ENCODE results near the gene UQCRFS1. TPM values are rescaled to one million over a fixed set of nuclear protein-coding genes. Genes with fewer than 3 reads are reported as not detected.
A peak's percentile ranks its signal among the peaks of the same experiment; 100 is the strongest.

UQCRFS1 gene
- total and polyA plus RNA-seq, 12 donors: 13.0 to 131 (median 54.4) TPM

- Histone ChIP-seq H3K36me3 (replicated peaks in 1 of 2) (no peaks in the 10 kb centered on the region), H3K4me1 (replicated peaks in 1 of 2) (no peaks in the 10 kb centered on the region), H3K4me3 (no peak overlapping the region), H3K27ac (no peak overlapping the region), H3K27me3 (no peaks in the 10 kb centered on the region), H3K9me3 (replicated peaks in 1 of 3) (peaks cover 0 to 14% (median 10%) of the 10 kb centered on the region in 3 donors)
- intact Hi-C loops (cut with DNase I): no loop called here
- 81 to 89% (median 87%) methylated on average over 2 of the region's 2 CpGs for WGBS, 4 donors
- DNase-seq: no peak
- no peak for TF ChIP-seq CTCF (IDR thresholded peaks at IDR 0.05)
- TF ChIP-seq POLR2A (IDR thresholded peaks at IDR 0.05): no peak
These were observed 40.6 kb downstream of the UQCRFS1 start for GRCh38 chr19:29172302-29172701.

GRCh38 chr19:29171525-29171924, 41.4 kb downstream of the UQCRFS1 start:
- no peak overlapping the region for H3K27ac ChIP-seq
- H3K36me3 ChIP-seq (replicated peaks in 1 of 2): no peaks in the 10 kb centered on the region
- H3K4me3 ChIP-seq: no peak overlapping the region
- 54 to 70% (median 64%) methylated on average over 2 of the region's 2 CpGs for WGBS, 4 donors
- TF ChIP-seq POLR2A (IDR thresholded peaks at IDR 0.05) (no peak), CTCF (IDR thresholded peaks at IDR 0.05) (no peak)
- peaks cover 0 to 6% (median 5%) of the 10 kb centered on the region in 3 donors for H3K9me3 ChIP-seq (replicated peaks in 1 of 3)
- H3K27me3 ChIP-seq: no peaks in the 10 kb centered on the region
- DNase-seq: no peak
- H3K4me1 ChIP-seq (replicated peaks in 1 of 2): no peaks in the 10 kb centered on the region
- intact Hi-C loops (cut with DNase I): no loop called here

- intact Hi-C loops (cut with DNase I): no loop called here
- H3K4me3 ChIP-seq: no peak overlapping the region
- H3K27ac ChIP-seq: no peak overlapping the region
- 46 to 75% (median 58%) methylated on average over 1 of the region's 1 CpG for whole genome bisulfite sequencing, 4 donors
- H3K36me3 ChIP-seq (replicated peaks in 1 of 2): no peaks in the 10 kb centered on the region
- TF ChIP-seq POLR2A (IDR thresholded peaks at IDR 0.05): no peak
- TF ChIP-seq CTCF (IDR thresholded peaks at IDR 0.05): no peak
- H3K9me3 ChIP-seq (replicated peaks in 1 of 3): no peaks in the 10 kb centered on the region
- no peak for DNase-seq
- no peaks in the 10 kb centered on the region for H3K27me3 ChIP-seq
- H3K4me1 ChIP-seq (replicated peaks in 1 of 2): no peaks in the 10 kb centered on the region
These were observed 42.4 kb downstream of the UQCRFS1 start for GRCh38 chr19:29170554-29170953.

GRCh38 chr19:29162694-29163093, 50.3 kb downstream of the UQCRFS1 start:
- H3K27ac ChIP-seq: no peak overlapping the region
- peak in 4 of 7 donors; percentile 11 to 25 (median 18) for DNase-seq
- no peak for TF ChIP-seq CTCF (IDR thresholded peaks at IDR 0.05)
- no peak for TF ChIP-seq POLR2A (IDR thresholded peaks at IDR 0.05)
- H3K27me3 ChIP-seq: no peaks in the 10 kb centered on the region
- peaks cover 0 to 4% of the 10 kb centered on the region in 2 donors for H3K4me1 ChIP-seq (replicated peaks in 1 of 2)
- no peaks in the 10 kb centered on the region for H3K9me3 ChIP-seq (replicated peaks in 1 of 3)
- H3K36me3 ChIP-seq (replicated peaks in 1 of 2): no peaks in the 10 kb centered on the region
- H3K4me3 ChIP-seq: no peak overlapping the region
- 10 to 23% (median 13%) methylated on average over 3 of the region's 3 CpGs for WGBS, 4 donors
- intact Hi-C loops (cut with DNase I): no loop called here
